Inflammatory macrophage treated with lipopolysaccharide for 4 hours (primary cell): ENCODE data around the gene NBEAL2.
"Not testable (repeated sequence)": the region's sequence is repeated elsewhere in the genome, so short reads cannot be mapped to it uniquely, and the experiment has no call there.

Experiments used
- DNase-seq: peaks from one replicate; pipeline ENCODE4 v3.0.0-alpha.2; 2020

NBEAL2 gene

DNA sequence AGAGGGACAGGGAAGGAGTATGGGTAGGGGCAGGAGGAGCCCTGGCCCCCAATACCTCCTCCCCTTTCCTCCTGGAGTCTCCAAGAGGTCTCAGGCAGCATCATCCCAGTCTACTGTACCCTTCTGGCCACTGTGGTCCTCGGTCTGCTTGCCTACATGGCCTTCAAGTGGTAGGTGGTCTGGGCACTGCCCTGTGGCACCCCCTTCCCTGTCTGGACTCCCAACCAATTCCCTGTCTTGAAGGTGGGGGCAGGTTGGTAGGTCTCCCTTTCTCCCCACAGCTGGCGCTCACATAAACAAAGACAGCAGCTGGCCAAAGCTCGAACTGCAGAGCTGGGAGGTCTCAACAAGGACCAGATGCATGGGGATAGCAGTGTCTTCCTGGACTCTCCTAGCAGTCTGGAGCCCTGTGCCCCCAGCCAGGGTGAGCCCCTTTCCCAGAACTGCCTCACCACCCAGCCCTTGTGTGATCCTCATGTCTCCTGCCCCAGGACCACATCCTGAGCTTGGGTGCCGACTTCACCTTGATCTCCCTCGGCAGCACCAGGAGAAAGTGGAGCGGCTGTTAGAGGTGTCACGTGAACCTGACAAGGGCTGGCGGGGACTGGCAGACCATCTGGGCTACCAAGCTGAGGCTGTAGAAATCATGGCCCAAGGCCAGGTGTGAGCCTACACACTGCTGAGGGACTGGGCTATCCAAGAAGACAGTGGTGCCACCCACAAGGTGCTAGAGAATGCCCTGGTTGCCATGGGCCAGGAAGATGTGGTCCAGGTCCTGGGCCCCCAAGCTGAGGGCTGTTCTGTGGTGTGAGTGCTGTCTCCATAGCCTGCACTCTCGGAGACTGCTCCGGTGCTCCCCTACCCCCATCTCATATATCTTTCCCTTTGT is 33.1 kb downstream of the NBEAL2 start:
- DNase-seq: no peak

GRCh38 chr3:47013231-47013630 is 33.8 kb downstream of the NBEAL2 start:
- no peak for DNase-seq

DNA sequence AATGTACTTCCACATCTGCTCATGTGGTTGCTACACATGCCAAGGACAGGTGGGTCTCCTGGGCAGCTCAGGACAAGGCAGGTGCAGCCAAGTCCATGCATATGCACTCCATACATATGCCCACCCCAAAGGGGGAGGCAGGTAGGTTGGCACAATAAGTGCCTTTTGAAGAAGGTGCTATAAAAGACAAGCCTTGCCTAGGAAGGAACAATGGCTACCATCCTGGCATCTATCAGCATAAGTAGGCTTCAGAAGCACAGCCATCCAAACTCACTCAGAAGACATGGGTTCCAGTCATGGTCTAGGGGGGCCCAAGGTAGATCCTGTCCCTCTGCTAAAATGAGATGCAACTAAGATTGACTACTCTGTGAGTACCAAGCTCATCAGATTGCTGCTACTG is 34.6 kb downstream of the NBEAL2 start:
- no peak for DNase-seq

DNA sequence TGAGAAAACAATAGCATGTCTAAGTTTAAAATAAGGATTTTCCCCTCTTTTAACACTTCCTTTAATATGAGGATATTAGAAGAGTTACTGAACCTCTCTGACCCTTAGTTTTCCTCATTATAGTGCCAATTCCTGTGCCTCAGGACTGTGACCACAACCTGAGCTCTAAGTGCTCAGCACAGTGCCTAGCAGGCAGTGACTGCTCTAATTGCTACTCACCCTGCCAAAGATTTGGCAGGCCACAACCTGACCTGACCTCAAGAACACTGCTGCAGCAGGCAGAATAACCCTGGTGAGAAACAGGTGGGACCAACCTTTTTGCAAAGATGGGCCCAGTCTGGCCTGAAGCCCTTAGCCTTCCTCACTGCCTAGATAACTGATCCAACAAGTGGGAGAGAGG is 35.7 kb downstream of the NBEAL2 start:
- no peak for DNase-seq

GRCh38 chr3:47016086-47016933 is 36.8 kb downstream of the NBEAL2 start:
- DNase-seq: no peak

GRCh38 chr3:47016934-47017435 is 37.5 kb downstream of the NBEAL2 start:
- peak; percentile 46 for DNase-seq

DNA sequence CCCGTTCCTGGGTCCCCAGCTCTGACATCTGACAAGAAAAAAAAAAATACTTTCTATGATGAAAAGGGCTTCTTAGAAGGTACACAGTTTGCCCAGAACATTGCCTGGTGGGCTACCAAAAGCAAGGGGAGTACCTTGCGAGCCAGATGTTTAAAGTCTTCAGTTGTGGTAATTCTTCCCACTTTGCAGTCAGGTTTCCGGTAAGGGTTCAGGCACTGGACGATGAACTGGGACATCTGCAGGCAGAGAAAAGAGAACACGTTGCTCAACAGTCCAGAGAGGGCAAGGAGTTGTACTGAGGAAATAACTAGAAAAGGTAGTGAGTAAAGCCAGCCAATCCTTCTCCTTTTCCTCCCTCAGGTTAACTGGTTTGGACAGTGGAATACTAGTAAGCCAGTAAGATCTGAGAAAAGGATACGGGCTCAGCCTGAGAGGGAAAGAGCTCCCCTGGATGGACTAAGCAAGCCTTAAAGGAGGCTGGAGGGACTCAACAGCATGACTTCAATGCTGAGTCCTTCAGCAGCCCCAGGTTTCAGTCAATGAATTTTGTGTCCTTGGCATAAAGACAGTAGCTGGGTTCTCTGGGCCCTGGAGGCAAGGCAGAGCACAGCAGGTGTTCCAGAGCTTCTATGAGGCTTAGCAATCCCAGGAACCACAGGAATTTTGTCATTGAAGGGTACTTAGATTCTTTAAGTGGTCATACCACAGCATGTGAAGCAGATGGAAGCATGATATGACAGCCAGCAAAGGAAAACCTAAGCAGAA is 38.2 kb downstream of the NBEAL2 start:
- no peak for DNase-seq

- DNase-seq: no peak
Measured at GRCh38 chr3:47018269-47018611, 38.8 kb downstream of the NBEAL2 start.

- DNase-seq: no peak
Measured at GRCh38 chr3:47019201-47019600, 39.7 kb downstream of the NBEAL2 start.

- no peak for DNase-seq
Measured at GRCh38 chr3:47020311-47020710, 40.8 kb downstream of the NBEAL2 start.

DNA sequence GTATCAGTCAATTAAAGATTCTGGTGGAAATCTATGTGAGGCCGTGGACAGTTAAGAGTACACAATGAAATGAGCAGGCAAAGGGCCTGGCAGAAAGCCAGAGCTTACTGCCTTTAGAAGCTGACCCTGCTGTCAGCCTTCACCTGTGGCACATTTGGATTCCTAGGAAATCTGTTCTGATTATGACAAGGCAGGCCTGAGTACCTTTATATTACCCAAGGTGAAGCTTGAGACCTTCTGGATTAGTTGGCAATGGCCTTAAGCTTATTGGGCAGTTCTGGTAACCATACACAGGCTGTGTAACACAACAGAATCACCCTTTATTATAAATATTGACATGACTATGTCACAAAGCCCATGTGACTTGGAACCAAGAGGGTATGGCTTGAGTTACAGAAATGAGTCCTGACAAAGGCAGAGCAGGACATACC is 43.2 kb downstream of the NBEAL2 start:
- DNase-seq: no peak

GRCh38 chr3:47024932-47025331 is 45.5 kb downstream of the NBEAL2 start:
- DNase-seq: no peak

DNA sequence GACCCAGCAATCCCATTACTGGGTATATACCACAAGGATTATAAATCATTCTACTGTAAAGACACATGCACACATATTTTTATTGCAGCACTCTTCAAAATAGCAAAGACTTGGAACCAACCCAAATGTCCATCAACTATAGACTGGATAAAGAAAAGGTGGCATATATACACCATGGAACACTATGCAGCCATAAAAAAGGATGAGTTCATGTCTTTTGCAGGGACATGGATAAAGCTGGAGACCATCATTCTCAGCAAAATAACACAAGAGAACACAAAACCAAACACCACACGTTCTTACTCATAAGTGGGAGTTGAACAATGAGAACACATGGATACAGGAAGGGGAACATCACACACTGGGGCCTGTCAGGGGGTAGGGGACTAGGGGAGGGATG is 47.0 kb downstream of the NBEAL2 start:
- DNase-seq: not testable (repeated sequence)

- DNase-seq: no peak
Measured at GRCh38 chr3:47028146-47028545, 48.7 kb downstream of the NBEAL2 start.

- DNase-seq: no peak
Measured at GRCh38 chr3:47028667-47029066, 49.2 kb downstream of the NBEAL2 start.

DNA sequence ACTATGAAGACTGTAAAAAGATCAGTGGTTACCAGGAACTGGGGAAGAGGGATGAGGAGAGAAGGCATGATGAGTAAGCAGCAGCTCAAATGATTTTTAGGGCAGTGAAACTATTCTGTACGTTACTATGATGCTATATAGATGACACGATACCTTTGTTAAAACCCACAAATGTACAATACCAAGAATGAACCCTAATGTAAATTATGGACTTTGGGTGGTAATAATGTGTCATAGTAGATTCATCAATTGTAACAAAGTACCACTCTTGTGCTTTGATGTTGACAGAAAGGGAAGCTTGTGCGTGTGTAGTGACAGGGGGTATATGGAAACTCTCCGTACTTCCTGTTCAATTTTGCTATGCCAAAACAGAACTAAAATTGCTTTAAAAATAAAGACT is 51.6 kb downstream of the NBEAL2 start:
- DNase-seq: peak; percentile 70

- no peak for DNase-seq
Measured at GRCh38 chr3:47034868-47035489, 55.5 kb downstream of the NBEAL2 start.

GRCh38 chr3:47035645-47036044 is 56.2 kb downstream of the NBEAL2 start:
- DNase-seq: no peak

- DNase-seq: no peak
Measured at GRCh38 chr3:47036145-47036544, 56.7 kb downstream of the NBEAL2 start.

DNA sequence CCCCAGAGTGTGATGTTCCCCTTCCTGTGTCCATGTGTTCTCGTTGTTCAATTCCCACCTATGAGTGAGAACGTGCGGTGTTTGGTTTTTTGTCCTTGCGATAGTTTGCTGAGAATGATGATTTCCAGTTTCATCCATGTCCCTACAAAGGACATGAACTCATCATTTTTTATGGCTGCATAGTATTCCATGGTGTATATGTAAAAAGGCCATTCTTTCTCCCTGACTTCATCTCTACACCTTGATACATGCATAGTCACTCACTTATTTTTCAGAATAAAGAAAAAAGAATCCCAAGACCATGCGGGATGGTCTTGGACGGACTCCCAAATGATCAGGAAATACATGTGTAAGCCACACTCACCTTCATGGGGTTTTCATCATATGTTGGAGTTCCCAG is 57.8 kb downstream of the NBEAL2 start:
- not testable (repeated sequence) for DNase-seq

DNA sequence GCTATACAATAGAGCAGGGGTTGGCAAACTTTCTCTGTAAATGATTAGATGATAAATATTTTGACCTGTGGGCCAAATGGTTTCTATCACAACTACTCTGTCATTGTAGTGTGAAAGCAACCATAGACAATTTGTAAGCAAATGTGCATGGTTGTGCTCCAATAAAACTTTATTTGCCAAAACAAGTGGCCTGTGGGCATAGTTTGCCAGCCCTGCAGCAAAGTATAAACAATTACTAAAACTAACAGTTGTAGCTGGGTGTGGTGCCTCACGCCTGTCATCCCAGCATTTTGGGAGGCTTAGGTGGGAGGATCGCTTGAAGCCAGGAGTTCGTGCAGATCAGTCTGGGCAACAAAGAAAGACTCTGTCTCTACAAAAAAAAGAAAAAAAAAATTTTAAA is 61.6 kb downstream of the NBEAL2 start:
- no peak for DNase-seq

- no peak for DNase-seq
Measured at GRCh38 chr3:47042231-47042791, 62.8 kb downstream of the NBEAL2 start.
